Putamen (tissue), 1 donor: Measurements from ENCODE around the gene FOXO3.

Experiments
- DNase-seq: peaks from one replicate; pipeline ENCODE4 v3.0.0-alpha.2; 2016; ENCODE audit warnings: low spot score

FOXO3 gene

DNA sequence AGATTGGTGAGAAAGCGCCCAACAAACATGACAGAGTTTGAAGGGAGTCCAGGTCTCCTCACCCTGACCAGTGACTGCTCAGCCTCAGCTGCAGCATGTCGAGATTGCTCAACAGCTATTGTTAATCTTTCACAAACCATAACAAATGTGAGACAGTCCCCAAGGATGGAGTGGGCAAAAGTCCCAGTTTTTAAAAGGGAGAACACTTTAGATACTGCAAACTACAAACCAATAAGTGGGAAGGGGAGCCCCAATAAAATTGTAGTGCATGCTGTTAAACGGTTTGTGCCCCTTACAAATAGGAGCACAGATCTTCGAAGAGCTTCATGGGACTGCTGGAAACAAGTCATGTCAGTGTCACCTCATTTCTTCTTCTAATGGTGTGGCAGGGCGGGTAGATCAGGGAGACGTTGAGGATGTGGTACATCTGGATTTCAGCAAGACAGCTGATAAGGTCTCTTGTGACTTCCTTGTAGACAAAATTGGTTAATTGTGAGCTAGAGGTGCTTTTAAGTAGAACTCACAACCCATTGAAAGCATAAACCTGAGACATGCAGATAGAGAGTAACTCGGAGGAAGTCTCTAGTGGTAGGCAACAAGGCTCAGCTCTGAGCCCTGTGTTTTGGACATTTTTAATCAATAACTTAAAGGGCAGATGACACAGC, 153.5 kb downstream of the FOXO3 start:
- DNase-seq: no peak

DNA sequence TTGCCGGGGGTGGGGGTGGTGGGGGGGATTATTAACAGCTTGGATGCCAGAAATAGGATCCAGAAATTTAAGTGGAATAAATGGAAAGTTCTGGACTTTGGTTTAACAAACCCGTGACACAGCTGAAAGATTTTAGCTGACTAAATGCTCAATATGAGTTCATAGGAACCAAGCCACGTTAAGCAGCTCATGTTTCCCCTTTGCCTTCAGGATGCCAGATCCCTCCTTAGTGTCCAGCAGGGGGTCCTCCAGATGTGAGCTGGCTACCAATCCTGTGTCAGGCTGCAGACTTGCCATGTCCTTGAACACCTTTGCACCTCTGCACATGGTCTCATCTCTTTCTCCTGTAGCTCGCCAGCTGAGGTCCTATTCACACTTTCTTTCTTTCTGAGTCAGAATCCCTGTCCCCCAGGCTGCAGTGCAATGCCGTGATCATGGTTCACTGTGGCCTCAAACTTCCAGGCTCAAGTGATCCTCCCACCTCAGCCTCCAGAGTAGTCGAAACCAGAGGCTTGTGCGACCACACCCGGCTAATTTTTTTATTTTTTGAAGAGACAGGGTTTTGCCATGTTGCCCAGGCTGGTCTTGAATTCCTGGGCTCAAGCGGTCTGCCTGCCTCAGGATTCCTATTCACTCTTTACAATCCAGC, 154.2 kb downstream of the FOXO3 start:
- no peak for DNase-seq

DNA sequence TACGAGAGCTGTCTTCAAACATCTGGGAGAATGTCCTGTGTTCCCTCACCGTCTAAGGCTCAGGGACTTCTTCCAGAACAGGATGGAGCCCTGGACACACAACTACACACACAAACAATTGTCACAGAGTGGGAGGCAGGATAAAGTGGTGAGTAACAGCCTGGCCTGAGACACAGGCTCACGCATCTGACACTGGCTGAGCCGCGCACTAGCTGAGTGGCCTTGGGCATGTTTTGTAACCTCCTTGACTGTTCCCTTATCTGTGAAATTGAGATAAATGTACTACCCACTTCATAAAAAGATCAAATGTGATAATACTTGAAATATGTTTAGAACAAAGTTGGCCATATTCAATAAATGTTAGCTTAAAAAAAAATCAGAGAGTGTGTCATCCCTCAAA, 155.1 kb downstream of the FOXO3 start:
- DNase-seq: no peak

DNA sequence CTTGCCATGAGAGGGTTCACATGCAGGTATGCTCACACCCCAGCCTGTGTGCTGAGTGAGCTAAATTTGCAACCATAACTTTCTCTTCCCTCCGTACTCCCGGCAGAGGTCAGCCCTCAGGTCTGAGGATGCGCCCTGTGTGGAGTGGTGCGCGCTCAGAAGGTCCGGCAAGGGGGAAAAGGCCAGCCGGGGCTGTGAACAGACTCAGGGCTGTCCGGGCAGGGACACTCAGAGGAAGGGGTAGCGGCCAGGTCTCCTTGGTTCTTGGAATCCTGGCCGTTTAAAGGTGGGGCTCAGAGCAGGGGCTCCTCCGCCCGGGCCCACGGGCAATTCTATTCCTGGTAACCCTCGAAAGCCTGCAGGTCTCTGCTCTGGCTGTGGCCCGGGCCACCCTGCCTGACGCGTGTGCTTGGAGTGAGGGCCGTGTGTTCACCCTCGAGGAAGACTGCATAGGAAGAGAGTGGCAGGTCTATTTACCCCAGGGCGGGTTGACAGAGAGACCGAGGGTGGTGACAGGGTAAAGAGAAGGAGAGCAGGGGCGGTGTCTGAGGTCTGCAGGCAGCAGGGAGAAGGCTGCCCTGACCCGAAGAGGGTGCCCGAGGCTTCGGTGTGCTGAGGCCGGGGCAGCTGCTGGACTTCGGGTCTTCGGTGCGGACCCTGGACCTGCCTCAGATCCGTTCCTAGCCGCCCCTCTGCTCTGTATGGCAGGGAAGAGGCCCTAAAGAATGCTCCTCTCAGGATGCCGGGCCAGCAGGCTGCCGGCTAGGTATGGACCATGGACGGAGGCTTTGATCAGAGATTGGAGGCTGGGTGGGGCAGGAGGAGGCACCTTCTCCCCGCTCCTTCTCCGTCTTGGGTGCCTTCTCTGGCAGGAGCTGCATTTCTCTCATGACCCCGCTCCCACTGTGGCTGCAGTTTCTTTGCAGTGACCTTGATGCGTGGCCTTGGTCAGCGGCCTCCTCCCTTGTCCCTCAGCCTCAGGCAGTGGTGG, 156.4 kb downstream of the FOXO3 start:
- DNase-seq: no peak

DNA sequence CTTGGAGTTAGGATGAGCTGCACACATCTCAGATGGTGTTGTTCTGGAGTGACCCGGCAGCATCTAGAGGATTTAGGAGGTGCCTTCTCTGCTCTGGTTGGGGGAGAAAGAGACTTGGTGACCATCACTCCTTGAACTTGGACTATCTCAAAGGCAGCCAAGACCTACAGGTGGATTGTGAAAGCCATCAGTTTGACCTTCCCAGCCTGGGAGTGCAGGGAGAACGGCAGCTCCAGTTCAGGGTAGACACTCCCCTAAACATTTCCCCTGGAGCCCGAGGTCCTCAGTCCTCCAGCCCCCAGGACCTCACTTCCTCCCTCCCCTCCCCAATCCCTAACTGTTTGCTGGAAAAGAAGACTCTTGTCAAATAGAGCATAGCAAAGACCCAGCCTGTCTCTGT, 158.8 kb downstream of the FOXO3 start:
- DNase-seq: no peak

DNA sequence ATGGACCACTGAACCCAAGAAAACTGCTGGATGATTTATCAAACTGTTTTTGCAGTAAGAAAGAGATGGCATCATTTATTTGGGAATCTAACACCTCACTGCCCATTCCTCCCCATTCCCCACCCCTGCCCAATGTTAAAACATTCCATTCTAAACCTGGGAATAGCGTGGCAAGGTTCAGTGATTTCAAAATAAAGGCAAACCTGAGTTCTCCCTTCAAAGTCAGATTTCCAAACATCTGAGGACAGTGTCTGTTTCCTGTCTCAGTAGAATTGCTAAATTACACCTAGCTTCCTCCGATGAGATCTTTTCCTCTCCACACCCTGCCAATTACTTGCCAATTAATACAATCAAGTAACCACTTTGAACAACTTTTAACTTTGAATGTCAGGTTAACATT, 160.1 kb downstream of the FOXO3 start:
- no peak for DNase-seq

DNA sequence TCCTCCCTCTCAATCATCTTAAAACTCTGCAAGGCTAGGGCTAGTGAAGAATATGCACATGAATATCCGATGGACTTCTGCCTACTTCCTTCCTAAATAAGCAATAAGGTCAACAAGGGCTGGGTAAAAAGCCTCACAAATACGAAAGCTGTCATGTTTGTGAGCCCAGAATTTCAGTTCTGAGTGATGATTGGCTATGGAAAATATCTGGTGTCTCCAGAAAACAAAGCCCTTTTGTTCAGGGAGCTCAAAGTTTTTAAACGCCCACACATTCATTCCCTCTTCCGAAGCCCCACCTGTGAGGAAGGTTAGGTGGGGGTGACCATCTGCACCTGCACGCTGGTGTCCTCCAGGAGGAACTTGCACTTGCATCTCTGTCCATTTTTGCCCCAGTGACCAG, 160.6 kb downstream of the FOXO3 start:
- no peak for DNase-seq

DNA sequence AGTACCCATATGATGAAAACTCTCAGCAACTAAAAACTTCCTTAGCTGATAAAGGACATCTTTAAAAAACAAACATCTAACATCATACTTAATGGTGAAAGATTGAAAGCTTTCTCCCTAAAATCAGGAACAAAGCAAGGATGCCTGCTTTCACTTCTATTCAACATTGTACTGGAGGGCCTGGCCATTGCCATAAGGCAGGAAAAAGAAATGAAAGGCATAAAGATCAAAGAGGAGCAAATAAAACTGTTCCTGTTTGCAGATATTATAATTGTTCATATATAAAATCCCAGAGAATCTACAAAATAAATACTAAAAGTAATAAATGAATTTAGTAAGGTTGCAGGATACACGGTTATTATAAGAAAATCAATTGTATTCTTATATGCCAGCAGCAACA, 162.9 kb downstream of the FOXO3 start:
- DNase-seq: no peak

DNA sequence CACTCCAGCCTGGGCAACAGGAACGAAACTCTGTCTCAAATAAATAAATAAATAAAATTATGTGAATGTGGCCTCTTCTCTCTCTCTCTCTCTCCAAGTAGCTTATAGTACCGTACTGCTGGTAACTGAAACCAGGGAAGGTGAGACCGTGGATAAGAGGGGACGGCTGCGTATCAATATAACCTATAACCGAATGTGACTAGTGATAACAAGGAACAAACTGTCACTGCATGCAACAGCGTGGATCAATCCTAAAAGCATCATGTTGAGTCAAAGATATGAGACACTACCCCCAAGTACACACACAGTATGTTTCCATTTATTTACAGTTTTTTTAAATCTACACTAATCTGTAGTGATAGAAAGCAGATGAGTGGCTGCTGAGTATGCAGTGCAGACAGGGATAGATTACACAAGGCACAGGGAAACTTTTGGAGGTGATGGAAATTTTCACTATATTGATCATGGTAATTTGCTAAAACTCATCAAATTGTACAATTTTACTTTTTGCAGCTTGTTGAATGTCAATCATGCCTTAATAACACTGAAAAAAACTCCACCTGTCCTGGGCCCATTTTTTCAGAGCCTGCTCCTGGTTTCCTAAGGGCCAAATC, 166.1 kb downstream of the FOXO3 start:
- DNase-seq: no peak

DNA sequence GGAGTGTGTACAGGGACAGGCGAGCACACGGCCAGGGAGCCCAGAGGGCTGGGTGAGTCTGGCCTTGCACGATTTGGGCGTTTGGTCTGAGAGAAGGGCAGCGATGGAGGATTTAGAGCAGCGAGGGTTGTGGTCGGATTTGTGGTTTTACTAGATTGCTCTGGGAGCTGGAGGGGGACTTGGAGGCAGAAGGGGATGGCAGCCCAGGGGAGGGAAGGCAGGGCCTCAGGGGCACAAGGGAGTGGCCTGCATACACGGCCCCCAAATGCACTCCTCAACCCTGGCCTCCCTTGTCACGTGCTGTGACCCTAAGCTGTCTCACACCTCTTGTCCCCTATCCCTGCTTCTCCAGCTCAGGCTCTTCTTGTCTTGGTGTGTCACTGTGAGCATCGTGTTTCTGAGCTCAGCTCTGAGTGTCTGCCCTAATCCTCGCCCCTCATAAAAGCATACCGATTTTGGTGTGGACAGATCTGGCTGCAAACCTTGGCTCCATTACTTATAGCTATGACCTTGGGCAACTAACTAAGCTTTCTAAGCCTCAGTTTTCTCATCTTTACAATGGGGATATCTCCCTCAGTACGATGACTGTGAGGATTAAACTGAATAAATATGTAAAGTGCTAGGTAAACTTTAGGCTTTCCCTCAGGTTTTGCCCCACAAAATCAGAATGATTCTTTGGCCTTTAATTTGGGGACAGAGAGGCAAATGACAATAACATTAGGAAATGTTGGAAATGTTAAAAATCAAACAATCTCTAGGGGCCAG, 167.4 kb downstream of the FOXO3 start:
- no peak for DNase-seq

DNA sequence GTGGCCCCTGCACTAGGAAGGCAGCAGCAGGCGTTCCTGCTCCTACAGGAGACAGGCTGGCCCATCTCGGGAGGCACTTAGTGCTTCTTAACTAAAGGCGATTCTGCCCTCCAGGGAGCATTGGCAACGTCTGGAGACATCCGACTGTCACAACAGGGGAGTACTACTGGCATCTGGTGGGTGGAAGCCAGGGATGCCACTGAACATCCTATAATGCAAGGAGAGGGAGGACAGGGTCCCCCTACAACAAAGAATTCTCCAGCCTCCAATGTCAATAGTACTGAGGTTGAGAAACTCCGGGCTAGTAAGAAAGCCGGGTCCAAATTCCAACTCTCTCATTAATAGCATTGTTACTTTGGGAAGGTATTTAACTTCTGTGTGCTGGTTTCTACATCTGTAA, 168.1 kb downstream of the FOXO3 start:
- DNase-seq: no peak

DNA sequence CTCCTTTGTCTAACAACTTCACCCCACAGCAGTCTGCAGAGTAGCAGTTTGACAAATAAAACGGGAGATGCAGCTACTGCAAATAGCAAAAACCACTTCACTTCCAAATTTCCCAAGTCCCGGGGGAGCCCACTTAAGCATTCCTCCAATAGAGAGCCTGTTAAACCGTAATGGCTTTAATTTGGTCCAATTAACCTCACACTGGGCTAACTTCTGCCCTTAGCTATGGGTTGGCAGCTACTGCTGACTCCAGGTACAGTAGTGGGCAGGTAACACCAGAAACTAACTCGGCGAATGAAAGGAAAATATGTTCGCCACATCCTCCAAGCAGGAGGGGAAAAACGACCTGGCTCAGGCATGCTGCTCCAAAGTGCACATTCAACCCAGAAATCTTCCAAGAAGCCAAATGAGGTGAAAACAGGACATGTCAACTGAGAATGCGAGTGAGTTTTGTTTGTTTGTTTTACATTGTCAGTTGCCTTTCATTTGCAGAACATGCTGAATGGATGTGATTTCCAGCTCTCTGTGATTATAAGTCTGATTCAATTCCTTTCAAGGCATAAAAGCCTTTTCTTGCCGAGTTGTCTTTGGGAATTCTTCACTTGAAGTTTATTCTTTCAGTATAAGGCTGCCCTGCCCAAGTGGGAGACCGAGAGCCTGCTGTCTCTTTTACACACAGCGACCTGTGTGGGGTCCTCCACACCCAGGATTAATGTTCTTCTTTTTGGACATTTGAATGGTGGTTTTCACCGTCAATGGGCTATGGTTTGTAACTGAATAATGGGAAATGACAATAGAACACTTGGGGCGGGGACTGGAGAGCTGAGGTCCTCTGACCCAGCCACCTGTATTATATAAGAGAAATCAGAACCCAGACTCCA, 170.2 kb downstream of the FOXO3 start:
- no peak for DNase-seq

DNA sequence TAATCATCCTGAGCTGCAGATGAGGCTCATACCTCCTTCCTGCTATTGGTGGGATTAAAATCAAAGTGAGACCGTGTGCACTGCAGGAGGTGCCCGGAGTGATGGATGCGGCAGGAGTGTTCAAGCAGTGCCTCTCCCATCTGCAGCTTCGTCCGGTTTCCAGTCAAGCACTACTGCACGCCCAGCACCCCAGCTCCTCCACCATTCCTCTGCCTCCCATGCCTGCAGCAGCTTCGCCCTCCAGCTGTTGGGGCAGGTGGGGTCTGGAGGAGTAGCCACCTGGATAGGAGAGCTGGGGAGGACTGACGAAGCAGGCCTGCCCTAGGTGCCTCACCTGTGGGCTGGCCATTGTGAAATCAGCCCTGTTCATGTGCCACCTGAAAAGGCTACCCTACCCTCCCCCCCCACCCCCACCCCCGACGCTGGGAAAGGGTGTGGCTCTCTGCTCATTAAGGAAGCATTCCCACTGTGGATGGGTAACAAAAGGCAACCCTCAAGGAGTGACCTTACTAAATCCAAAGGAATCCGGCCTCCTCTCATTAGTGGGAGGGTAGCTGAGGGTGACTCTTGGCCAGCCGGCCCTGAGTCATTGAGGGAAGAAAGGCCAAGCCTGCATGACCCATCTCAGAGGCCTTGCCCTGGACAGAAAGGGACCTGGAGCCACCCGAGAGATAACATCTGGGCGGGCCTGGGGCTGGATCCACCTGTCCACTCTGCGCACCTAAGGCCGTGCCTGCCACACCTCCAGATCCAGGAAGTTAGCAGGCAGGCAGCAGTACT, 171.6 kb downstream of the FOXO3 start:
- no peak for DNase-seq

DNA sequence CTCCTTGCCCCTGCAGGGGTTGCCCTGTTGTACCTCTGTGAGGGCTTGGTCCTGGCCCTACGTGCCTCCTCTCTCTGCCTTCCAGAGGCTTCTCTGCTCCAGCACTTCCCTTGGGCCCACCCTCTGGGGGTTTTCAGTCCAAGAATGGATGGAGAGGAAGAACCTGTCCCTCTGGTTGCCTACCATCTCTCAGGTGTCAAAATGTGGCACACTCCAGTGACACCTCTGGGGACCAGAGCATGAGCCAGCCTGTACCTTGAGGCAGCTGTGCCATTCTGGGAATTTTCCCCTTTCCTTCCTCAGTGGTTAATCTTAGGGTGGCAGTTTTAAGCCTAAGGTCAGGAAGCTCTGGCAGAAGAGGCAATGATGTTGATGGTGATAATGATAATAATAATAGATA, 172.3 kb downstream of the FOXO3 start:
- no peak for DNase-seq

DNA sequence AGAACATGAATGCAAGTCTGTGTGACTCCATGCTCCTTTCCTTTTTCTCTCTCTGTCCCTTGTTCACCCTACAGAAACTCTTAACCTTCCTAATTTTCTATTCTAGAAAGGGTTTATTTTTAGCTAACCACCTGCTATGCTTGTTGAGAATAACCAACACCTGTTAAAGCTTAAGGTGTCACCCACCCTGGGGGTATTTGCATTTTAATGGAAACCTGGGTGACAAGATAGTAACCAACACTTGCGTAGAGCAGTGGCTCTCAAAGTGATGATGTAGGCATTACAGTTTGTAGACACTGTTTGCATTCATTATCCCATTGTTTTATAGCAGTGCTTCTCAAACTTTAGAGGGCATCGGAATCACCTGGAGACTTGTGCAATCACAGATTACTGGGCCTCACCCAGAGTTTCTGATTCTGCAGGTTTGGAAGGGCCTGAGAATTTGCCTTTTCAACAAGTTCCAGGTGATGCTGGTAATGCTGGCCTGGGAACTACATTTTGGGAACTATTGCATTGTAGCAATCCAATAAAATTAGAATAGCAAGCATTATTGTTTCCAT, 173.1 kb downstream of the FOXO3 start:
- no peak for DNase-seq
